ENCODE measurements around the gene GRPEL2. TPM values are rescaled to one million over a fixed set of nuclear protein-coding genes. Genes with fewer than 3 reads are reported as not detected.

The GRPEL2 gene
- total RNA-seq, 1 donor from 2014 or later = 22.6 TPM

GRCh38 chr5:149325894-149326293, 19.4 kb upstream of the GRPEL2 start:
- no peaks in the 10 kb centered on the region for H3K36me3 Mint-ChIP-seq
- no peaks in the 10 kb centered on the region for H3K9me3 Mint-ChIP-seq
- no peak overlapping the region for H3K4me3 Mint-ChIP-seq
- H3K4me1 Mint-ChIP-seq (ENCODE audit: unreplicated experiment) = peaks cover 26% of the 10 kb centered on the region
- TF ChIP-seq, protein P1, sequence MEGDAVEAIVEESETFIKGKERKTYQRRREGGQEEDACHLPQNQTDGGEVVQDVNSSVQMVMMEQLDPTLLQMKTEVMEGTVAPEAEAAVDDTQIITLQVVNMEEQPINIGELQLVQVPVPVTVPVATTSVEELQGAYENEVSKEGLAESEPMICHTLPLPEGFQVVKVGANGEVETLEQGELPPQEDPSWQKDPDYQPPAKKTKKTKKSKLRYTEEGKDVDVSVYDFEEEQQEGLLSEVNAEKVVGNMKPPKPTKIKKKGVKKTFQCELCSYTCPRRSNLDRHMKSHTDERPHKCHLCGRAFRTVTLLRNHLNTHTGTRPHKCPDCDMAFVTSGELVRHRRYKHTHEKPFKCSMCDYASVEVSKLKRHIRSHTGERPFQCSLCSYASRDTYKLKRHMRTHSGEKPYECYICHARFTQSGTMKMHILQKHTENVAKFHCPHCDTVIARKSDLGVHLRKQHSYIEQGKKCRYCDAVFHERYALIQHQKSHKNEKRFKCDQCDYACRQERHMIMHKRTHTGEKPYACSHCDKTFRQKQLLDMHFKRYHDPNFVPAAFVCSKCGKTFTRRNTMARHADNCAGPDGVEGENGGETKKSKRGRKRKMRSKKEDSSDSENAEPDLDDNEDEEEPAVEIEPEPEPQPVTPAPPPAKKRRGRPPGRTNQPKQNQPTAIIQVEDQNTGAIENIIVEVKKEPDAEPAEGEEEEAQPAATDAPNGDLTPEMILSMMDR (conservative IDR thresholded peaks at IDR 0.05) = no peak
- H3K27me3 Mint-ChIP-seq = no peaks in the 10 kb centered on the region
- DNase-seq (ENCODE audit: extremely low spot score, unreplicated experiment) = no peak
- no peak overlapping the region for H3K27ac Mint-ChIP-seq

GRCh38 chr5:149326611-149327010, 18.7 kb upstream of the GRPEL2 start:
- Mint-ChIP-seq H3K4me3 (no peak overlapping the region), H3K4me1 (ENCODE audit: unreplicated experiment) (peaks cover 23% of the 10 kb centered on the region), H3K9me3 (no peaks in the 10 kb centered on the region), H3K27ac (no peak overlapping the region), H3K36me3 (no peaks in the 10 kb centered on the region), H3K27me3 (no peaks in the 10 kb centered on the region)
- no peak for DNase-seq (ENCODE audit: extremely low spot score, unreplicated experiment)
- TF ChIP-seq, protein P1 (conservative IDR thresholded peaks at IDR 0.05) = no peak

DNA sequence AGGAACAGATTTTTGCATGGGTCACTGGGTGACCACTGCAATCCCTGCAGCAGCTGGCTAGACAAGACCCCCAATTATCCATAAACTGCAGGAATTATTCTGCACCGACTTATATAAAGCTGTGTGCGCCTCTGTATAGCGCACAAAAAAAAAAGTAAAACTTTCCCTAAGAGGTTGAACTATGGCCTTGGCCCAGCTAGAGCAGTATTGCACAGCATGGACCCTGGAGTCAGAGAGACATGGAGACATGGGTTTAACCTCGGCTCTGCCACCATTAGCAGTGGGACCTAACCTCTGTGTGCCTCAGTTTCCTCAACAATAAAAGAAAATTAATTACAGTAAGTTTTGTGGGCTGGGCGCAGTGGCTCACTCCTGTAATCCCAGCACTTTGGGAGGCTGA, 17.1 kb upstream of the GRPEL2 start:
- H3K27ac Mint-ChIP-seq = no peak overlapping the region
- peaks cover 13% of the 10 kb centered on the region for H3K4me1 Mint-ChIP-seq (ENCODE audit: unreplicated experiment)
- H3K27me3 Mint-ChIP-seq = no peaks in the 10 kb centered on the region
- TF ChIP-seq, protein P1 (conservative IDR thresholded peaks at IDR 0.05) = no peak
- no peak overlapping the region for H3K4me3 Mint-ChIP-seq
- H3K36me3 Mint-ChIP-seq = no peaks in the 10 kb centered on the region
- no peaks in the 10 kb centered on the region for H3K9me3 Mint-ChIP-seq
- DNase-seq (ENCODE audit: extremely low spot score, unreplicated experiment) = no peak

DNA sequence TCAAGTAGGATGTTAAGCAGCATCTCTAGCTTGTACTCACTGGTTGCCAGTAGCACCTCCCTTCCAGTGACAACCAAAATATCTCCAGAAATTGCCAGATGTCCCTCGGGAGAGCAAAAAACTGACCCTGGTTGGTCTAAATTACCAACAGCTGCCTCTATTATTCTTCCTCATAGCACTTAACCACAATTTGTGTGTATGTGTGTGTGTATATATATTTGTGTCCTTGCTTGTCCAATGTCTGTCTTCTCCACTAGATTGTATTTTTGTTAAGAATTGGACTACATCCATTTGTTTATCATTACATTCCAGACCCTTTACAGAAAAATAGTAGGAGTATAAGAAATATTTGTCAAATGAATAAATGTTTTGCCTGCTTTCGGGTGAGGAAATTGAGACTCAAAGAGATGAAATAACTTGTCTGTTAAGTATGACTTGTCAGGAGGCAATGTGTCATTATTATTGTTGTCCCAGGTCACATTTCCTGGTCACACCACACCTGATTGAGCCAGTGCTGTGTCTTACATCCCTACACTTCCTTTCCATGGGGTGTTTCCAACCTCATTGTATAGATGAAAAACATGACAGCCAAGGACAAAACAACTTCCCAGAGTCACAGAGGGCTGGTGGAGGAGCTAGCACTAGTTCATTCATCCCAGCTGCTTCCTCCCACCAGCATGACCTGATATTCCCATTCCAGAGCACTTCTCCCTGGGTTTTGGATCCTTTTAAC, 11.4 kb upstream of the GRPEL2 start:
- H3K27ac Mint-ChIP-seq = no peak overlapping the region
- no peaks in the 10 kb centered on the region for H3K27me3 Mint-ChIP-seq
- TF ChIP-seq, protein P1 (conservative IDR thresholded peaks at IDR 0.05) = no peak
- DNase-seq (ENCODE audit: extremely low spot score, unreplicated experiment) = no peak
- no peaks in the 10 kb centered on the region for H3K9me3 Mint-ChIP-seq
- H3K4me1 Mint-ChIP-seq (ENCODE audit: unreplicated experiment) = no peaks in the 10 kb centered on the region
- peaks cover 3% of the 10 kb centered on the region for H3K36me3 Mint-ChIP-seq
- H3K4me3 Mint-ChIP-seq = no peak overlapping the region

DNA sequence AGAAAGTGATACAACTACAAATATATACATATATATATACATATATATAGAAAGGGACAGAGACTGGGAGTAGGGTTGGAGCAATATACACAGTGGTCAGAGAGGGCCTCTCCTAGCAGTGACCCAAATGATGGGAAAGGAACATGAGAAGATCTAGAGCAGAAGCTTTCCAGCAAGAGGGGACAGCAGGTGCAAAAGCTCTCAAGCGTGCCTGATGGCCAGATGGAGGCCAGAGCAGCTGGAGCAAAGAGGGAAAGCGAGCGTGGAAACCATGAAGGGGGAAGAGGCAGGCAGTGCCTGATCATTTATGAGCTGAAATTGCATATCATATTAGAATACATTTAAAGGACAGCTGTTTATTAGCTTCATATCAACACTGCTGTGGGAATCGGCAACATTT, 7.6 kb upstream of the GRPEL2 start:
- H3K9me3 Mint-ChIP-seq = no peaks in the 10 kb centered on the region
- no peak for DNase-seq (ENCODE audit: extremely low spot score, unreplicated experiment)
- no peak overlapping the region for H3K27ac Mint-ChIP-seq
- TF ChIP-seq, protein P1 (conservative IDR thresholded peaks at IDR 0.05) = no peak
- H3K36me3 Mint-ChIP-seq = peaks cover 3% of the 10 kb centered on the region
- no peak overlapping the region for H3K4me3 Mint-ChIP-seq
- H3K27me3 Mint-ChIP-seq = no peaks in the 10 kb centered on the region
- H3K4me1 Mint-ChIP-seq (ENCODE audit: unreplicated experiment) = no peaks in the 10 kb centered on the region
